Liver (tissue), 9 donors: ENCODE data around the gene CDC42BPG. TPM values are rescaled to one million over a fixed set of nuclear protein-coding genes. Genes with fewer than 3 reads are reported as not detected.

Experiments
- DNase-seq: peaks from one replicate; pipeline ENCODE4 v3.0.0-alpha.2; 2017; ENCODE audit warnings: low spot score
- H3K27ac ChIP-seq, 2 donors: one replicate each; pipeline ENCODE4 v1.7.0; 2013; ENCODE audit warnings: inconsistent platforms in 2 of 2, low read length in 2 of 2, control low read depth in 1 of 2, low read depth in 1 of 2, mild to moderate bottlenecking in 1 of 2
- H3K27me3 ChIP-seq, 4 donors: one replicate each; pipeline versions ENCODE4 v1.6.1 to v1.7.0; 2013; ENCODE audit warnings: low read length in 3 of 4, inconsistent platforms in 1 of 4, mild to moderate bottlenecking in 1 of 4, moderate library complexity in 1 of 4; ENCODE audit not compliant: control insufficient read depth in 4 of 4, insufficient read depth in 4 of 4
- H3K36me3 ChIP-seq, 4 donors: one replicate each; pipeline versions ENCODE4 v1.6.1 to v1.7.0; 2013; ENCODE audit warnings: low read length in 3 of 4, mild to moderate bottlenecking in 3 of 4, low read depth in 1 of 4, moderate library complexity in 1 of 4; ENCODE audit not compliant: control insufficient read depth in 4 of 4, insufficient read depth in 3 of 4
- H3K4me1 ChIP-seq, 4 donors: one replicate each; pipeline versions ENCODE4 v1.6.1 to v1.7.0; 2013; ENCODE audit warnings: low read length in 3 of 4, mild to moderate bottlenecking in 3 of 4, moderate library complexity in 1 of 4; ENCODE audit not compliant: control insufficient read depth in 4 of 4, insufficient read depth in 4 of 4
- H3K4me3 ChIP-seq, 3 donors: one replicate each; pipeline versions ENCODE4 v1.6.1 to v1.7.0; 2013; ENCODE audit warnings: low read length in 3 of 3, control low read depth in 1 of 3, low read depth in 1 of 3, mild to moderate bottlenecking in 1 of 3
- H3K9ac ChIP-seq, 2 donors: one replicate each; pipeline ENCODE4 v1.7.0; 2013; ENCODE audit warnings: low read length in 2 of 2, mild to moderate bottlenecking in 2 of 2, moderate library complexity in 2 of 2, control low read depth in 1 of 2, low read depth in 1 of 2
- H3K9me3 ChIP-seq, 4 donors: one replicate each; pipeline versions ENCODE4 v1.6.1 to v1.7.0; 2013; ENCODE audit warnings: low read length in 3 of 4; ENCODE audit not compliant: control insufficient read depth in 4 of 4
- ATF3 ChIP-seq: IDR thresholded peaks from 2 replicates; pipeline ENCODE4 v1.6.1; 2016; ENCODE audit warnings: antibody characterized with exemption
- CTCF ChIP-seq: fragments of 150-350 bp; IDR thresholded peaks from 2 replicates; pipeline ENCODE4 v1.5.1; 2017; ENCODE audit warnings: improper control_type of control experiment, low read depth, low read length; ENCODE audit not compliant: missing input control
- EGR1 ChIP-seq, 2 donors: IDR thresholded peaks; 2 replicates each; pipeline ENCODE4 v1.6.1; 2016 to 2018; ENCODE audit warnings: antibody characterized with exemption in 2 of 2, low read depth in 2 of 2
- FOXA1 ChIP-seq: IDR thresholded peaks from 2 replicates; pipeline ENCODE4 v1.6.1; 2016; ENCODE audit warnings: antibody characterized with exemption
- FOXA2 ChIP-seq: IDR thresholded peaks from 2 replicates; pipeline ENCODE4 v1.6.1; 2016; ENCODE audit warnings: antibody characterized with exemption
- GABPA ChIP-seq, 2 donors: IDR thresholded peaks in 1 of 2; conservative IDR thresholded peaks in 1 of 2; 2 replicates each; pipeline ENCODE4 v1.6.1; 2016; ENCODE audit warnings: antibody characterized with exemption in 2 of 2, mild to moderate bottlenecking in 1 of 2, moderate library complexity in 1 of 2
- HNF4A ChIP-seq, 2 donors: conservative IDR thresholded peaks; 2 replicates each; pipeline ENCODE4 v1.6.1; 2016; ENCODE audit warnings: antibody characterized with exemption in 2 of 2, mild to moderate bottlenecking in 2 of 2
- HNF4G ChIP-seq: IDR thresholded peaks from 2 replicates; pipeline ENCODE4 v1.6.1; 2016; ENCODE audit warnings: antibody characterized with exemption
- JUND ChIP-seq, 2 donors: IDR thresholded peaks; 2 replicates each; pipeline ENCODE4 v1.6.1; 2016; ENCODE audit warnings: antibody characterized with exemption in 2 of 2
- MAX ChIP-seq: IDR thresholded peaks from 2 replicates; pipeline ENCODE4 v1.6.1; 2016; ENCODE audit warnings: antibody characterized with exemption
- NR2F2 ChIP-seq: IDR thresholded peaks from 2 replicates; pipeline ENCODE4 v1.6.1; 2016; ENCODE audit warnings: antibody characterized with exemption
- RAD21 ChIP-seq, 2 donors: IDR thresholded peaks; 2 replicates each; pipeline ENCODE4 v1.6.1; 2016; ENCODE audit warnings: antibody characterized with exemption in 2 of 2, mild to moderate bottlenecking in 2 of 2
- REST ChIP-seq: IDR thresholded peaks from 2 replicates; pipeline ENCODE4 v1.6.1; 2016; ENCODE audit warnings: antibody characterized with exemption, mild to moderate bottlenecking
- RXRA ChIP-seq, 2 donors: IDR thresholded peaks; 2 replicates each; pipeline ENCODE4 v1.6.1; 2017 to 2018; ENCODE audit warnings: antibody characterized with exemption in 2 of 2, mild to moderate bottlenecking in 1 of 2
- SP1 ChIP-seq: IDR thresholded peaks from 2 replicates; pipeline ENCODE4 v1.6.1; 2018; ENCODE audit warnings: antibody characterized with exemption, mild to moderate bottlenecking
- TAF1 ChIP-seq: conservative IDR thresholded peaks from 2 replicates; pipeline ENCODE4 v1.6.1; 2016; ENCODE audit warnings: antibody characterized with exemption, mild to moderate bottlenecking
- YY1 ChIP-seq: IDR thresholded peaks from 2 replicates; pipeline ENCODE4 v1.6.1; 2016; ENCODE audit warnings: antibody characterized with exemption, mild to moderate bottlenecking
- WGBS: extraction: QIAGEN DNeasy Blood & Tissue Kit; methylation state at CpG from one replicate; pipeline ENCODE4 v1.1.7; 2013; 5-methylcytosine and 5-hydroxymethylcytosine counted together
- polyA plus RNA-seq, 2 donors: library from polyadenylated mRNA; stranded (reverse) in 1 of 2; unstranded in 1 of 2; fragments of 200-250 nt in 1 of 2; fragments of >200 nt in 1 of 2; fragmentation: Nextera tagmentation in 1 of 2; extraction: Ambion mirVana in 1 of 2; gene quantifications; one replicate each; pipeline versions ENCODE4 v1.2.1 to v1.2.3, GENCODE V29; 2013 to 2015
- total RNA-seq, 2 donors: library from RNA; depleted of rRNA; stranded (reverse); fragments of >200 nt; gene quantifications; one replicate each; pipeline ENCODE4 v1.2.3, GENCODE V29; 2014
- donor health status: healthy.
- donor health status: healthy.
- donor health status: healthy.
- donor health status: healthy.
- donor health status: healthy.

The CDC42BPG gene
- total and polyA plus RNA-seq, 4 donors, result 0.18 to 1.2 (median 0.58) TPM

GRCh38 chr11:64813826-64814225, 30.6 kb downstream of the CDC42BPG start:
- Histone ChIP-seq H3K9me3 (no peaks in the 10 kb centered on the region), H3K36me3 (no peaks in the 10 kb centered on the region), H3K4me3 (no peak overlapping the region), H3K4me1 (peaks cover 6 to 23% (median 17%) of the 10 kb centered on the region in 4 donors), H3K9ac (no peak overlapping the region), H3K27ac (no peak overlapping the region), H3K27me3 (no peaks in the 10 kb centered on the region)
- no peak for DNase-seq
- TF ChIP-seq TAF1 (no peak), YY1 (no peak), HNF4A (conservative IDR thresholded peaks at IDR 0.05) (no peak), SP1 (no peak), CTCF (no peak), FOXA2 (no peak), JUND (IDR thresholded peaks at IDR 0.05) (no peak), RAD21 (IDR thresholded peaks at IDR 0.05) (no peak), FOXA1 (no peak), ATF3 (no peak), REST (no peak), HNF4G (no peak), GABPA (IDR thresholded peaks at IDR 0.05 in 1 of 2, conservative IDR thresholded peaks at IDR 0.05 in 1 of 2) (no peak), EGR1 (IDR thresholded peaks at IDR 0.05; ENCODE audit: low read depth in 2 of 2) (no peak), MAX (no peak), RXRA (IDR thresholded peaks at IDR 0.05) (no peak), NR2F2 (no peak)
- WGBS, result 94% methylated on average over 5 of the region's 5 CpGs

GRCh38 chr11:64810891-64811272, 33.6 kb downstream of the CDC42BPG start:
- peaks cover 0 to 10% (median 2%) of the 10 kb centered on the region in 4 donors for H3K36me3 ChIP-seq
- no peak for DNase-seq

More at GRCh38 chr11:64810891-64811272, 33.6 kb downstream of the CDC42BPG start:
- peak overlapping the region in 1 of 2 donors; percentile 54 for H3K27ac ChIP-seq
- H3K27me3 ChIP-seq, result no peaks in the 10 kb centered on the region
- no peaks in the 10 kb centered on the region for H3K9me3 ChIP-seq
- H3K9ac ChIP-seq, result no peak overlapping the region
- H3K4me3 ChIP-seq, result peak overlapping the region; percentile 1 to 84 (median 63)
- TF ChIP-seq REST, result no peak
- no peak for TF ChIP-seq RXRA (IDR thresholded peaks at IDR 0.05)
- TF ChIP-seq MAX, result peak; percentile 0
- no peak for TF ChIP-seq RAD21 (IDR thresholded peaks at IDR 0.05)
- no peak for TF ChIP-seq ATF3
- TF ChIP-seq CTCF, result no peak
- TF ChIP-seq GABPA (IDR thresholded peaks at IDR 0.05 in 1 of 2, conservative IDR thresholded peaks at IDR 0.05 in 1 of 2), result no peak
- 41% methylated on average over 17 of the region's 17 CpGs for WGBS
- H3K4me1 ChIP-seq, result peaks cover 6 to 21% (median 16%) of the 10 kb centered on the region in 4 donors
